Astrocyte (in vitro differentiated cells and primary cell): Measurements from ENCODE around the gene PTGR3. TPM values are rescaled to one million over a fixed set of nuclear protein-coding genes. Genes with fewer than 3 reads are reported as not detected.

ENCODE experiments used
- DNase-seq: peaks from one replicate; pipeline ENCODE4 v3.0.0-alpha.2; 2010; ENCODE audit warnings: low read depth
- FAIRE-seq: peaks from 2 replicates; lab custom pipeline; 2011; peaks lifted over from hg19 to GRCh38; lab: Jason Lieb, UNC
- H2AFZ ChIP-seq: 2 replicates; pipeline ENCODE4 v1.6.0; 2012; ENCODE audit warnings: low read depth, low read length, inconsistent platforms
- H3K27ac ChIP-seq: 2 replicates; pipeline ENCODE4 v1.5.1; 2011; ENCODE audit warnings: low read depth, low read length, inconsistent platforms
- H3K27me3 ChIP-seq: 2 replicates; pipeline ENCODE4 v1.6.0; 2011; ENCODE audit warnings: low read length, inconsistent platforms; ENCODE audit not compliant: insufficient read depth
- H3K36me3 ChIP-seq: 2 replicates; pipeline ENCODE4 v1.5.1; 2011; ENCODE audit warnings: low read length, inconsistent platforms; ENCODE audit not compliant: insufficient read depth
- H3K4me1 ChIP-seq: 2 replicates; pipeline ENCODE4 v1.5.1; 2011; ENCODE audit warnings: low read length, inconsistent platforms; ENCODE audit not compliant: insufficient read depth
- H3K4me2 ChIP-seq: 2 replicates; pipeline ENCODE4 v1.6.0; 2012; ENCODE audit warnings: low read length, inconsistent platforms
- H3K4me3 ChIP-seq: 2 replicates; pipeline ENCODE4 v1.5.1; 2011; ENCODE audit warnings: low read depth, mild to moderate bottlenecking, low read length, inconsistent platforms; ENCODE audit not compliant: insufficient read depth
- H3K79me2 ChIP-seq: 2 replicates; pipeline ENCODE4 v1.6.0; 2012; ENCODE audit warnings: mild to moderate bottlenecking, low read length, inconsistent platforms; ENCODE audit not compliant: insufficient read depth
- H3K9ac ChIP-seq: 2 replicates; pipeline ENCODE4 v1.6.0; 2012; ENCODE audit warnings: mild to moderate bottlenecking, low read length, inconsistent platforms
- H3K9me3 ChIP-seq: 2 replicates; pipeline ENCODE4 v1.5.1; 2012; ENCODE audit warnings: low read depth, mild to moderate bottlenecking, low read length, inconsistent platforms; ENCODE audit not compliant: insufficient read depth
- H4K20me1 ChIP-seq: 2 replicates; pipeline ENCODE4 v1.6.0; 2012; ENCODE audit warnings: low read length, inconsistent platforms; ENCODE audit not compliant: insufficient read depth
- H3K27ac Mint-ChIP-seq: one replicate; pipeline ENCODE4 v1.8.0; 2021; ENCODE audit warnings: mild to moderate bottlenecking, mixed read lengths; ENCODE audit not compliant: unreplicated experiment
- H3K27me3 Mint-ChIP-seq: one replicate; pipeline ENCODE4 v1.8.0; 2021; ENCODE audit warnings: low read depth, mixed read lengths; ENCODE audit not compliant: unreplicated experiment
- H3K36me3 Mint-ChIP-seq: one replicate; pipeline ENCODE4 v1.8.0; 2021; ENCODE audit warnings: low read depth, mixed read lengths; ENCODE audit not compliant: unreplicated experiment
- H3K4me1 Mint-ChIP-seq: one replicate; pipeline ENCODE4 v1.8.0; 2021; ENCODE audit warnings: low read depth, mixed read lengths; ENCODE audit not compliant: unreplicated experiment
- H3K4me3 Mint-ChIP-seq: one replicate; pipeline ENCODE4 v1.8.0; 2021; ENCODE audit warnings: mild to moderate bottlenecking, moderate library complexity, mixed read lengths; ENCODE audit not compliant: unreplicated experiment
- H3K9me3 Mint-ChIP-seq: one replicate; pipeline ENCODE4 v1.8.0; 2021; ENCODE audit warnings: mild to moderate bottlenecking, mixed read lengths; ENCODE audit not compliant: unreplicated experiment
- EZH2 ChIP-seq: IDR thresholded peaks from 2 replicates; pipeline ENCODE4 v1.6.1; 2012; ENCODE audit warnings: mild to moderate bottlenecking, low read length, inconsistent platforms; ENCODE audit not compliant: insufficient read depth
- total RNA-seq: library from RNA; stranded (reverse); gene quantifications from 2 replicates; pipeline ENCODE4 v1.2.1, GENCODE V29; 2021
- TF ChIP-seq, protein P1 (sequence below): IDR thresholded peaks from 2 replicates; pipeline ENCODE4 v1.5.1; 2011; ENCODE audit warnings: low read depth, mild to moderate bottlenecking, inconsistent platforms, low read length, moderate library complexity; ENCODE audit not compliant: insufficient read depth

PTGR3 gene
- total RNA-seq, 1 donor from 2014 or later = 8.4 TPM

GRCh38 chr18:75216911-75217689 is 8.2 kb upstream of the PTGR3 start:
- Mint-ChIP-seq H3K9me3 (no peaks in the 10 kb centered on the region), H3K27me3 (peaks cover 8% of the 10 kb centered on the region), H3K4me3 (no peak overlapping the region), H3K36me3 (no peaks in the 10 kb centered on the region), H3K4me1 (no peaks in the 10 kb centered on the region), H3K27ac (no peak overlapping the region)
- Histone ChIP-seq H3K27ac (no peak overlapping the region), H3K9ac (no peak overlapping the region), H3K9me3 (no peaks in the 10 kb centered on the region), H3K4me2 (no peak overlapping the region), H2AFZ (no peak overlapping the region), H3K79me2 (peaks cover 42% of the 10 kb centered on the region), H4K20me1 (no peaks in the 10 kb centered on the region), H3K27me3 (no peaks in the 10 kb centered on the region), H3K4me3 (no peak overlapping the region), H3K36me3 (no peaks in the 10 kb centered on the region), H3K4me1 (peaks cover 8% of the 10 kb centered on the region)
- TF ChIP-seq EZH2 = no peak
- TF ChIP-seq, protein P1, sequence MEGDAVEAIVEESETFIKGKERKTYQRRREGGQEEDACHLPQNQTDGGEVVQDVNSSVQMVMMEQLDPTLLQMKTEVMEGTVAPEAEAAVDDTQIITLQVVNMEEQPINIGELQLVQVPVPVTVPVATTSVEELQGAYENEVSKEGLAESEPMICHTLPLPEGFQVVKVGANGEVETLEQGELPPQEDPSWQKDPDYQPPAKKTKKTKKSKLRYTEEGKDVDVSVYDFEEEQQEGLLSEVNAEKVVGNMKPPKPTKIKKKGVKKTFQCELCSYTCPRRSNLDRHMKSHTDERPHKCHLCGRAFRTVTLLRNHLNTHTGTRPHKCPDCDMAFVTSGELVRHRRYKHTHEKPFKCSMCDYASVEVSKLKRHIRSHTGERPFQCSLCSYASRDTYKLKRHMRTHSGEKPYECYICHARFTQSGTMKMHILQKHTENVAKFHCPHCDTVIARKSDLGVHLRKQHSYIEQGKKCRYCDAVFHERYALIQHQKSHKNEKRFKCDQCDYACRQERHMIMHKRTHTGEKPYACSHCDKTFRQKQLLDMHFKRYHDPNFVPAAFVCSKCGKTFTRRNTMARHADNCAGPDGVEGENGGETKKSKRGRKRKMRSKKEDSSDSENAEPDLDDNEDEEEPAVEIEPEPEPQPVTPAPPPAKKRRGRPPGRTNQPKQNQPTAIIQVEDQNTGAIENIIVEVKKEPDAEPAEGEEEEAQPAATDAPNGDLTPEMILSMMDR = no peak
- DNase-seq (no peak), FAIRE-seq (no peak)

- H2AFZ ChIP-seq = no peak overlapping the region
- H3K36me3 Mint-ChIP-seq = no peaks in the 10 kb centered on the region
- no peak overlapping the region for H3K9ac ChIP-seq
- no peaks in the 10 kb centered on the region for H3K9me3 ChIP-seq
- H4K20me1 ChIP-seq = no peaks in the 10 kb centered on the region
- H3K9me3 Mint-ChIP-seq = no peaks in the 10 kb centered on the region
- no peaks in the 10 kb centered on the region for H3K27me3 ChIP-seq
- H3K36me3 ChIP-seq = no peaks in the 10 kb centered on the region
- no peak overlapping the region for H3K4me3 ChIP-seq
- H3K27ac Mint-ChIP-seq = no peak overlapping the region
- peaks cover 42% of the 10 kb centered on the region for H3K79me2 ChIP-seq
- no peak overlapping the region for H3K4me2 ChIP-seq
- no peak for FAIRE-seq
- H3K27ac ChIP-seq = no peak overlapping the region
- H3K27me3 Mint-ChIP-seq = peaks cover 8% of the 10 kb centered on the region
- no peak overlapping the region for H3K4me3 Mint-ChIP-seq
- no peak for TF ChIP-seq EZH2
- TF ChIP-seq, protein P1 = no peak
- peaks cover 8% of the 10 kb centered on the region for H3K4me1 ChIP-seq
- DNase-seq = no peak
- H3K4me1 Mint-ChIP-seq = no peaks in the 10 kb centered on the region
Measured at GRCh38 chr18:75216212-75216910, 7.4 kb upstream of the PTGR3 start.
